ENCODE measurements around the gene CD2BP2.
"Not testable (repeated sequence)": the region's sequence is repeated elsewhere in the genome, so short reads cannot be mapped to it uniquely, and the experiment has no call there.

- TF ChIP-seq CTCF, POLR2A (IDR thresholded peaks at IDR 0.05): not testable (repeated sequence)
Measured at GRCh38 chr16:30396627-30397026, 41.5 kb upstream of the CD2BP2 start.

Measured in thyroid gland (tissue), 4 donors.